H1 (cell line): ENCODE results near the gene ZNF486. TPM values are rescaled to one million over a fixed set of nuclear protein-coding genes. Genes with fewer than 3 reads are reported as not detected.

ENCODE experiments used
- CTCF ChIA-PET: fragments of 300-600 bp; sonication (Branson Sonifier 250); formaldehyde crosslinking; loops from one replicate; lab custom pipeline; 2021; ENCODE audit not compliant: partially characterized antibody; lab: Charles Lee
- POLR2A ChIA-PET: fragments of 300-600 bp; sonication (Branson Sonifier 250); formaldehyde crosslinking; loops from one replicate; lab custom pipeline; 2021; ENCODE audit warnings: inconsistent platforms; ENCODE audit not compliant: partially characterized antibody; lab: Charles Lee
- DNase-seq, 2 experiments: peaks; one replicate each; pipeline versions ENCODE4 v3.0.0 to v3.0.0-alpha.2; 2010 to 2022; ENCODE audit warnings: low spot score in 2 of 2, low read depth in 1 of 2, mixed read lengths in 1 of 2
- FAIRE-seq: peaks from 2 replicates; lab custom pipeline; 2011; peaks lifted over from hg19 to GRCh38; lab: Jason Lieb, UNC
- H2AFZ ChIP-seq: 2 replicates; pipeline ENCODE4 v1.8.1; 2012; ENCODE audit warnings: low read length, inconsistent platforms
- H2AK5ac ChIP-seq: 2 replicates; pipeline ENCODE4 v1.6.1; 2013; ENCODE audit warnings: low read depth, low read length
- H2BK120ac ChIP-seq: replicated peaks from 2 replicates; pipeline ENCODE3; 2013; ENCODE audit warnings: low read depth, low read length, inconsistent platforms
- H2BK12ac ChIP-seq: 2 replicates; pipeline ENCODE4 v1.6.1; 2013; ENCODE audit warnings: low read depth, low read length
- H2BK15ac ChIP-seq: 2 replicates; pipeline ENCODE4 v1.6.1; 2013; ENCODE audit warnings: low read length
- H2BK20ac ChIP-seq: 2 replicates; pipeline ENCODE4 v1.6.1; 2013; ENCODE audit warnings: low read length
- H2BK5ac ChIP-seq: 2 replicates; pipeline ENCODE4 v1.6.1; 2013; ENCODE audit warnings: low read depth, low read length
- H3K14ac ChIP-seq: 2 replicates; pipeline ENCODE4 v1.6.1; 2013; ENCODE audit warnings: inconsistent platforms; ENCODE audit not compliant: insufficient read length
- H3K18ac ChIP-seq: 2 replicates; pipeline ENCODE4 v1.6.1; 2013; ENCODE audit warnings: low read length; ENCODE audit errors: extremely low read depth
- H3K23ac ChIP-seq: 2 replicates; pipeline ENCODE4 v1.6.1; 2013; ENCODE audit warnings: inconsistent platforms; ENCODE audit not compliant: insufficient read length
- H3K23me2 ChIP-seq: 2 replicates; pipeline ENCODE4 v1.6.1; 2013; ENCODE audit warnings: low read depth, low read length
- H3K27ac ChIP-seq: 2 replicates; pipeline ENCODE4 v1.6.1; 2011; ENCODE audit warnings: low read depth, low read length, inconsistent platforms
- H3K27me3 ChIP-seq, 4 experiments: replicated peaks in 1 of 4; 1 replicate in 1 of 4; 2 replicates in 3 of 4; pipeline versions ENCODE4 v1.6.1 to v1.8.1; 2011 to 2013; ENCODE audit warnings: low read length in 3 of 4, mild to moderate bottlenecking in 3 of 4, inconsistent platforms in 2 of 4, mixed read lengths in 2 of 4, moderate library complexity in 1 of 4; ENCODE audit not compliant: control insufficient read depth in 3 of 4, insufficient read depth in 3 of 4; ENCODE audit errors: extremely low read depth in 1 of 4
- H3K36me3 ChIP-seq, 4 experiments: 2 replicates each; pipeline versions ENCODE4 v1.6.1 to v1.8.1; 2011 to 2013; ENCODE audit warnings: mild to moderate bottlenecking in 4 of 4, low read length in 3 of 4, moderate library complexity in 2 of 4, control low read depth in 1 of 4, inconsistent platforms in 1 of 4; ENCODE audit not compliant: insufficient read depth in 4 of 4, control insufficient read depth in 2 of 4
- H3K4ac ChIP-seq: replicated peaks from 2 replicates; pipeline ENCODE3; 2013; ENCODE audit warnings: low read length, low read depth, mixed read lengths, inconsistent platforms; ENCODE audit not compliant: insufficient read length
- H3K4me1 ChIP-seq, 4 experiments: replicated peaks in 1 of 4; 1 replicate in 1 of 4; 2 replicates in 3 of 4; pipeline versions ENCODE4 v1.6.1 to v1.8.1; 2011 to 2013; ENCODE audit warnings: low read length in 3 of 4, inconsistent platforms in 2 of 4, mixed read lengths in 1 of 4; ENCODE audit not compliant: insufficient read depth in 4 of 4, control insufficient read depth in 3 of 4
- H3K4me2 ChIP-seq, 2 experiments: 2 replicates each; pipeline versions ENCODE4 v1.6.1 to v1.8.1; 2011 to 2013; ENCODE audit warnings: low read depth in 2 of 2, low read length in 2 of 2, control low read depth in 1 of 2, inconsistent platforms in 1 of 2, mild to moderate bottlenecking in 1 of 2; ENCODE audit not compliant: insufficient read depth in 1 of 2
- H3K4me3 ChIP-seq, 4 experiments: fragments of 200-600, 300-600 bp in 1 of 4; sonication (generic), shearing (Covaris generic), sonication (Bioruptor Twin) in 1 of 4; 2 replicates each; pipeline versions ENCODE4 v1.5.1 to v1.8.1; 2011 to 2016; ENCODE audit warnings: low read length in 4 of 4, low read depth in 3 of 4, control low read depth in 2 of 4, inconsistent platforms in 2 of 4, mild to moderate bottlenecking in 2 of 4, mixed read lengths in 1 of 4, moderate library complexity in 1 of 4; ENCODE audit not compliant: insufficient read depth in 2 of 4; ENCODE audit errors: extremely low read depth in 1 of 4
- H3K56ac ChIP-seq: replicated peaks from 2 replicates; pipeline ENCODE3; 2013; ENCODE audit warnings: low read depth, mild to moderate bottlenecking, mixed read lengths, low read length, inconsistent platforms; ENCODE audit not compliant: insufficient read length
- H3K79me1 ChIP-seq: 2 replicates; pipeline ENCODE4 v1.6.1; 2013; ENCODE audit warnings: low read depth, low read length, control low read depth
- H3K79me2 ChIP-seq, 2 experiments: 2 replicates each; pipeline versions ENCODE4 v1.6.1 to v1.8.1; 2012 to 2013; ENCODE audit warnings: low read length in 2 of 2, mild to moderate bottlenecking in 2 of 2, inconsistent platforms in 1 of 2; ENCODE audit not compliant: insufficient read depth in 2 of 2, control insufficient read depth in 1 of 2
- H3K9ac ChIP-seq, 4 experiments: replicated peaks in 1 of 4; 1 replicate in 1 of 4; 2 replicates in 3 of 4; pipeline versions ENCODE4 v1.6.1 to v1.8.1; 2011 to 2013; ENCODE audit warnings: low read depth in 3 of 4, low read length in 3 of 4, control low read depth in 2 of 4, mild to moderate bottlenecking in 2 of 4, moderate library complexity in 2 of 4, inconsistent platforms in 1 of 4; ENCODE audit errors: extremely low read depth in 1 of 4
- H3K9me3 ChIP-seq, 2 experiments: 2 replicates each; pipeline versions ENCODE4 v1.6.1 to v1.8.1; 2012 to 2013; ENCODE audit warnings: mild to moderate bottlenecking in 2 of 2, moderate library complexity in 2 of 2, control low read depth in 1 of 2, inconsistent platforms in 1 of 2, low read depth in 1 of 2, low read length in 1 of 2, mixed read lengths in 1 of 2; ENCODE audit not compliant: insufficient read depth in 2 of 2
- H4K20me1 ChIP-seq, 2 experiments: replicated peaks in 1 of 2; 2 replicates each; pipeline versions ENCODE3 to v1.8.1; 2011 to 2013; ENCODE audit warnings: inconsistent platforms in 2 of 2, low read length in 2 of 2, mild to moderate bottlenecking in 1 of 2; ENCODE audit not compliant: insufficient read depth in 2 of 2, control insufficient read depth in 1 of 2
- H4K5ac ChIP-seq: 2 replicates; pipeline ENCODE4 v1.6.1; 2013; ENCODE audit warnings: low read length, low read depth, mixed read lengths, inconsistent platforms; ENCODE audit not compliant: insufficient read length
- H4K8ac ChIP-seq: 2 replicates; pipeline ENCODE4 v1.8.0; 2013; ENCODE audit warnings: mild to moderate bottlenecking, moderate library complexity, low read length, inconsistent platforms; ENCODE audit not compliant: insufficient read depth; ENCODE audit errors: extremely low read depth
- H4K91ac ChIP-seq: replicated peaks from 2 replicates; pipeline ENCODE3; 2013; ENCODE audit warnings: low read length, mixed read lengths, inconsistent platforms; ENCODE audit not compliant: insufficient read length
- BACH1 ChIP-seq: IDR thresholded peaks from 2 replicates; pipeline ENCODE4 v1.6.1; 2012; ENCODE audit warnings: low read length, improper control_type of control experiment
- CREB1 ChIP-seq: IDR thresholded peaks from 2 replicates; pipeline ENCODE4 v1.6.1; 2012; ENCODE audit warnings: inconsistent platforms
- GTF2F1 ChIP-seq: IDR thresholded peaks from 2 replicates; pipeline ENCODE4 v1.6.1; 2012; ENCODE audit warnings: low read depth, low read length, improper control_type of control experiment, borderline replicate concordance
- MAFK ChIP-seq: IDR thresholded peaks from 2 replicates; pipeline ENCODE4 v1.6.1; 2012; ENCODE audit warnings: low read depth, mild to moderate bottlenecking, improper control_type of control experiment, low read length
- SIX5 ChIP-seq: IDR thresholded peaks from 2 replicates; pipeline ENCODE4 v1.6.1; 2011; ENCODE audit warnings: mild to moderate bottlenecking, low read depth, low read length
- WGBS, 2 experiments: shearing (Covaris generic) in 1 of 2; methylation state at CpG; one replicate each; pipeline versions ENCODE4 v1.1.6 to v1.1.7; 2013 to 2015; ENCODE audit warnings: low lambda C conversion rate in 2 of 2, mixed read lengths in 2 of 2, inconsistent platforms in 1 of 2, low coverage in 1 of 2, missing lambda C conversion rate in 1 of 2; ENCODE audit not compliant: insufficient replicate concordance in 2 of 2, insufficient coverage in 1 of 2, insufficient read length in 1 of 2; ENCODE audit errors: extremely low coverage in 1 of 2, missing lambda C conversion rate in 1 of 2; 5-methylcytosine and 5-hydroxymethylcytosine counted together
- polyA plus RNA-seq, 7 experiments: library from polyadenylated mRNA; depleted of rRNA in 3 of 7; stranded (reverse) in 5 of 7; unstranded in 2 of 7; fragments of >200 nt in 5 of 7; fragments of 200-250 nt in 2 of 7; gene quantifications; 1 replicate in 5 of 7; 2 replicates in 1 of 7; 4 replicates in 1 of 7; pipeline versions ENCODE4 v1.2.1 to v1.2.3, GENCODE V29; 2011 to 2013; ENCODE audit warnings: missing spikeins in 2 of 7, mixed read lengths in 2 of 7
- total RNA-seq: library from RNA; stranded (reverse); fragmentation: NEBNext Ultra II Directional; extraction: Animal tissue kit (Norgen Biotek cat#: 25700); gene quantifications from 2 replicates; pipeline ENCODE4 v1.2.1, GENCODE V29; 2021

The ZNF486 gene
- total and polyA plus RNA-seq, 2 of the 8 experiments (the other 6 are each of a cell fraction or from before 2014, with no cell fraction given), result 10.7 to 23.4 TPM

- no peak overlapping the region for H3K18ac ChIP-seq
- POLR2A ChIA-PET, result interaction anchor here (0.6 to 2.1 kb wide), 10 partner anchors 9 to 193 kb away, joined by 3 to 6 read pairs (median 3); no protein-coding TSS in a partner anchor
- no peak overlapping the region for H3K14ac ChIP-seq
- H4K20me1 ChIP-seq, result peaks cover 2 to 13% of the 10 kb centered on the region in 2 experiments
- H2BK5ac ChIP-seq, result no peak overlapping the region
- CTCF ChIA-PET, result interaction anchor here (0.6 kb wide), 1 partner anchor 105 kb away, joined by 3 read pairs; no protein-coding TSS in a partner anchor
- TF ChIP-seq SIX5, result no peak
- no peak for TF ChIP-seq CREB1
- TF ChIP-seq GTF2F1, result no peak
- no peak for TF ChIP-seq MAFK
- TF ChIP-seq BACH1, result no peak
- TF ChIP-seq, all 59 proteins: peak for 0
- Histone ChIP-seq H3K9me3 (no peaks in the 10 kb centered on the region), H3K4me3 (0 out of 8 replicates have a peak overlapping the region, but pooled peaks of 1 of the 4 experiments have one; percentile 22), H3K27me3 (no peaks in the 10 kb centered on the region), H3K4me1 (peaks cover 0 to 8% (median 0%) of the 10 kb centered on the region in 4 experiments; a peak in 3 of 7 replicates), H3K56ac (no peak overlapping the region), H2BK12ac (no peak overlapping the region), H2AFZ (no peak overlapping the region), H3K27ac (no peak overlapping the region), H3K23me2 (no peaks in the 10 kb centered on the region), H4K5ac (no peak overlapping the region), H3K4me2 (peak overlapping the region in 1 of 2 experiments; percentile 21; a peak in 1 of 4 replicates), H3K23ac (no peak overlapping the region), H2BK20ac (no peak overlapping the region), H3K79me2 (peaks cover 9 to 90% of the 10 kb centered on the region in 2 experiments; a peak in 3 of 4 replicates), H3K4ac (no peak overlapping the region), H2BK15ac (no peak overlapping the region), H2AK5ac (no peak overlapping the region), H2BK120ac (no peak overlapping the region), H4K8ac (no peak overlapping the region), H3K79me1 (no peaks in the 10 kb centered on the region; the same call in 1 of the 2 replicates), H3K9ac (no peak overlapping the region), H4K91ac (no peak overlapping the region), H3K36me3 (peaks cover 4 to 60% (median 22%) of the 10 kb centered on the region in 4 experiments)
- FAIRE-seq (no peak), DNase-seq (no peak)
- 91% methylated on average over 3 of the region's 3 CpGs; no CpG with 5 or more reads in 1 of the 2 experiments for WGBS, 2 experiments
These were observed 66.1 kb downstream of the ZNF486 start for GRCh38 chr19:20233105-20233504.
